Large intestine (tissue), 3 donors: Measurements from ENCODE around the gene REX1BD. TPM values are rescaled to one million over a fixed set of nuclear protein-coding genes. Genes with fewer than 3 reads are reported as not detected.
A peak's percentile ranks its signal among the peaks of the same experiment; 100 is the strongest.

ENCODE experiments used
- DNase-seq, 2 donors: peaks; one replicate each; pipeline versions ENCODE4 v3.0.0 to v3.0.0-alpha.2; 2013
- H3K27ac ChIP-seq: one replicate; pipeline ENCODE4 v1.5.1; 2013; ENCODE audit warnings: low read length
- H3K27me3 ChIP-seq: 2 replicates; pipeline ENCODE4 v1.6.1; 2013; ENCODE audit warnings: low read length; ENCODE audit not compliant: control insufficient read depth, insufficient read depth
- H3K36me3 ChIP-seq: 2 replicates; pipeline ENCODE4 v1.6.1; 2013; ENCODE audit warnings: low read length; ENCODE audit not compliant: control insufficient read depth, insufficient read depth
- H3K4me1 ChIP-seq: one replicate; pipeline ENCODE4 v1.6.1; 2013; ENCODE audit warnings: low read length; ENCODE audit not compliant: control insufficient read depth, insufficient read depth
- H3K4me3 ChIP-seq: one replicate; pipeline ENCODE4 v1.5.1; 2013; ENCODE audit warnings: low read length
- H3K9me3 ChIP-seq: one replicate; pipeline ENCODE4 v1.6.1; 2013; ENCODE audit warnings: mild to moderate bottlenecking, low read depth, low read length, moderate library complexity; ENCODE audit not compliant: control insufficient read depth
- WGBS: methylation state at CpG from one replicate; pipeline ENCODE4 v1.1.5; 2013; ENCODE audit warnings: low lambda C conversion rate; ENCODE audit not compliant: insufficient coverage; 5-methylcytosine and 5-hydroxymethylcytosine counted together
- polyA plus RNA-seq: library from polyadenylated mRNA; unstranded; fragments of 120-200 nt; gene quantifications from one replicate; pipeline ENCODE4 v1.2.1, GENCODE V29; 2013

Gene REX1BD
- polyA plus RNA-seq, 1 donor: 47.2 TPM

DNA sequence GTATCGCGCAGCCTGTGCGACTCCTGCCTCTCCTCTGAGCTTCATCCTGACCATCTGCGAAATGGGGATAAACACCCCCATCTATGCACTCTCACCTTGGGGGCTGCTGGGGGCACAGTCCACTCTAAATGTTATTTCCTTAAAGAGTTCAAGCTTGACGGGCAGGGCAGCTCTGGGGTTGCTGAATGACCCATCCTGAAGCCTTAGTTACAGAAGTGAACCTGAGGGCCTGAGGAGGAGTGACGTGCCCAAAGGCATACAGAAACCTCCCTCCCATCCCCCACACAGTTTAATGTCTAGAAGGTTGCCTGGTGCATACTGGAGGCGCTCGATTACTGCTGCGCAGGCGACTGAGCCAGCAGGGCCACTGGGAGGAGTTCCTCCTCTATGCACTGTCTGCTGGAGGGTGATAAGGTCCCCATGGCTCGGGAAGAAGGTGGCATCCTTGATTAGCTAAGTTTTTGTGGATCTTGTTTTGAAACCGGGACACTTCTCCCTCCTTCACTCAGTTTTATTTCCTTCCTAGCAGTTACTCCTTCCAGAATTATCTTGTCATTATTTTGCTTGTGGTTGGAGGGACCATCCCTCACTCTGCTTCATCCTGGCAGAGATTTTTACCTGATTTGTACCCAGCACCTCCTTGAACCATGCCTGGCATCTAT, 44.7 kb upstream of the REX1BD start:
- peak; percentile 71 to 75 for DNase-seq
- peaks cover 23% of the 10 kb centered on the region for H3K36me3 ChIP-seq
- WGBS: no CpG with 5 or more reads among the region's 12 CpGs
- H3K9me3 ChIP-seq: no peaks in the 10 kb centered on the region
- peaks cover 4% of the 10 kb centered on the region for H3K4me1 ChIP-seq
- H3K27me3 ChIP-seq: no peaks in the 10 kb centered on the region
- H3K27ac ChIP-seq: no peak overlapping the region
- H3K4me3 ChIP-seq: peak overlapping the region; percentile 36

DNA sequence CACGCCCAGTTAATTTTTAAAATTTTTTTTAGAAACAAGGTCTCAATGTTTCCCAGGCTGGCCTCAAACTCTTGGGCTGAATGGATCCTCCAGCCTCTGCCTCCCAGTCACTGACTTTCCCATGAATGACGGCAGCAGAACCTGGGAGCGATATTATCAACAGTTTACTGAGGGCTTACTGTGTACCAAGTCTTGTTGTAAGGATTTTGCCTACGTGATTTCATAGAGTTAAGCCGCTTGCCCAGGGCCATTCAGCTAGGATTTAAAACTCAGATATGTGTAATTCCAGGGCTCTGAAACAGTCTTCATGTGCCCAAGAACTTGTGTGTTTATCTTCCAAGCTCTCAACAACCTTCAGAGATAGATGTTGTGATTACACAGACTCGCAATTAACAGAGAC, 37.0 kb upstream of the REX1BD start:
- H3K36me3 ChIP-seq: no peaks in the 10 kb centered on the region
- no CpG with 5 or more reads among the region's 6 CpGs for WGBS
- no peaks in the 10 kb centered on the region for H3K27me3 ChIP-seq
- H3K4me1 ChIP-seq: no peaks in the 10 kb centered on the region
- H3K4me3 ChIP-seq: no peak overlapping the region
- H3K9me3 ChIP-seq: no peaks in the 10 kb centered on the region
- DNase-seq: no peak
- H3K27ac ChIP-seq: no peak overlapping the region

DNA sequence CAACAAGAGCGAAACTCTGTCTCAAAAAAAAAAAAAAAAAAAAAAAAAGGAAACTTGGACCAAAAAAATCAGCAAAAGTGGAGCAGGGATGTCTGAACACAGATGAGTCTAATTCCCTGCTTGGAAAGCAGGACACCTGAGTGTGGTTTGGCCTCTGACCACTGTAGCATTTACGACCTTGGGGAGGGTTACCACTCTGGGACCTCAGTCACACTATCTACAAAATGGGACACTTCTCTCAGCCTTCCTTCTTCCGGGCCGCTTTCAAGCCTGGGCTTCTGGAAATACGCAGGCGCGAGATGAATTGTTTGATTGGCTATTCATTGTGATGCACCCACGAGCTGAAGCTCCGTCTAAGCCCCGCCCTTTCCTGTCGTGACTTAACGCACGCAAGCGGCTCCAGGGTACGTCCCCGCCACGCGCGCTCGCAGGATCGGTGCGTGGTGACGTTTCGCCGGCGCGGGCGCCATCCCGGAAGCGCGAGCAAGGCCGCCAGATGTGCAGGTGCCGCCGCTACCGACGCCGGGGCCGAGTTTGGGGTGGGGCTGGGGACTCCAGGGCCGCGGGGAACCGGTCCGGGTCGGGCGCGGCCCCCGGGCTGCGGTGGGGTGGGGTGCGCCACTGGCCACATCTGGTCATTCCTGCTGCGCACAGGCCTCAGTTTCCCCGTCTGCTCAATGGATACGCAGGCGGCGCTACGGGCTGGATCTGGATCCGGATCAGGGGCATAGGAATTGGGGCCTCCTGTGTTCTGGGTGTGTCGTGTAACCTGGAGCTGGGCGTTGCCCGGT, 31.0 kb upstream of the REX1BD start, which contains the start of gene KXD1:
KXD1 (plus strand) TSS at position 460 of the 791 bp plus-strand sequence. CDS start 4,187 bp downstream, outside the sequence.
- H3K27me3 ChIP-seq: no peaks in the 10 kb centered on the region
- H3K4me1 ChIP-seq: peaks cover 7% of the 10 kb centered on the region
- H3K4me3 ChIP-seq: peak within 1 kb of the TSS; percentile 96
- WGBS: no CpG with 5 or more reads among the region's 58 CpGs
- DNase-seq: peak; percentile 98 to 99
- H3K9me3 ChIP-seq: no peaks in the 10 kb centered on the region
- peaks cover 12% of the 10 kb centered on the region for H3K36me3 ChIP-seq
- peak within 1 kb of the TSS; percentile 97 for H3K27ac ChIP-seq

DNA sequence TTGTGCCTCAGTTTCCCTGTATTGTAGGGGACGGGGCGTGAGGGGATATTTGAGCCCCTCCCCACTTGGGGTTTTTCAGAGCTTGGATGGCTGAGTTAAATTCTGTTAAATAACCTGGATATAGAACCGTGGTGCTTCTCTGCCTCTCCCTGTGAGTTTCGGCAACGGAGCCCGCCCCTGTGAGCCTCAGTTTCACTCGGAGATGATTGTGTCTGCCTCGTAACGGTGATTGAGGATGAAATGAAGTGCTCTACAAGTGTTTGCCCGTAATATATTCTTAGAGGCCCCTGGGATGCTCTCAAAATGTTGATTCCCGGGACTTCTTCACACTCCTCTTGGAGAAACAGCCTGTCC, 30.4 kb upstream of the REX1BD start:
- H3K9me3 ChIP-seq: no peaks in the 10 kb centered on the region
- peaks cover 7% of the 10 kb centered on the region for H3K4me1 ChIP-seq
- no CpG with 5 or more reads among the region's 11 CpGs for WGBS
- peaks cover 17% of the 10 kb centered on the region for H3K36me3 ChIP-seq
- H3K27ac ChIP-seq: peak overlapping the region; percentile 97
- DNase-seq: peak in 1 of 2 donors; percentile 48
- peak overlapping the region; percentile 96 for H3K4me3 ChIP-seq
- H3K27me3 ChIP-seq: no peaks in the 10 kb centered on the region

DNA sequence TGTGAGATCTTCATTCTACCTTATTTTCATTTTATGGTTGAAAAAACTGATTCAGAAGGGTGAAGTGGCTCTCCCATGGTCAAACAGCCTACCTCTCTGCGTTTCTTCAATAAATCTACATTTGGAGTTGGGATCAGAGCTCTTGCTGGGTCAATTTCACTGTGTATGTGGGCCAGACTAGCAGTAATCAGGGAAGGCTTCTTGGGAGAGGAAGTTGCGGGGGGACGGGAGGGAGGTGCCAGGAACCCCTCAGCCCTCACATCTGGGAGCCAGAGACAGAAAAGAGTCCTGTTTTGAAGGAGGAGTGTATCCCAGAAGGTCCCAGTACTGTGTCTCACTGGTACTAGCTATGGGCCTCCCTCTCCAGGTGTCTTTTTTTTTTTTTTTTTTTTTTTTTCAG, 30.0 kb upstream of the REX1BD start:
- no CpG with 5 or more reads among the region's 3 CpGs for WGBS
- H3K36me3 ChIP-seq: peaks cover 20% of the 10 kb centered on the region
- peak overlapping the region; percentile 96 for H3K4me3 ChIP-seq
- H3K27me3 ChIP-seq: no peaks in the 10 kb centered on the region
- H3K4me1 ChIP-seq: peaks cover 7% of the 10 kb centered on the region
- no peaks in the 10 kb centered on the region for H3K9me3 ChIP-seq
- no peak for DNase-seq
- peak overlapping the region; percentile 97 for H3K27ac ChIP-seq

DNA sequence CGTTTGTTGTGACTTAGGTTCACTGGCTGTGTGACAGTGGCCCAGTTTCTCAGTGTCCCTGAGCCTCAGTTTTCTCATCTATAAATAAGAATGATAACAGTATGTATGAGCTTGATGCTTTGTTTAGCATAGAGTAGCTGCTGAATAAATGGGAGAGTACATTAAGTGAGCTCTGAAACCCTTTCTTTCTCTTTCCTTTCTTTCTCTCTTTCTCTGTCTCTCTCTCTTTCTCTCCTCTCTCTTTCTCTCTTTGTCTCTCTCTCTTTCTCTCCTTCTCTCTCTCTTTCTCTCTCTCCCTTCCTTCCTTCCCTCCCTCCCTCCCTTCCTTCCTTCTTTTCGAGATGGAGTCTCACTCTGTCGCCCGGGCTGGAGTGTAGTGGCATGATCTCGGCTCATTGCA, 28.9 kb upstream of the REX1BD start:
- no peaks in the 10 kb centered on the region for H3K27me3 ChIP-seq
- DNase-seq: no peak
- WGBS: no CpG with 5 or more reads among the region's 5 CpGs
- H3K4me3 ChIP-seq: no peak overlapping the region
- H3K36me3 ChIP-seq: peaks cover 27% of the 10 kb centered on the region
- no peak overlapping the region for H3K27ac ChIP-seq
- H3K9me3 ChIP-seq: no peaks in the 10 kb centered on the region
- peaks cover 7% of the 10 kb centered on the region for H3K4me1 ChIP-seq

DNA sequence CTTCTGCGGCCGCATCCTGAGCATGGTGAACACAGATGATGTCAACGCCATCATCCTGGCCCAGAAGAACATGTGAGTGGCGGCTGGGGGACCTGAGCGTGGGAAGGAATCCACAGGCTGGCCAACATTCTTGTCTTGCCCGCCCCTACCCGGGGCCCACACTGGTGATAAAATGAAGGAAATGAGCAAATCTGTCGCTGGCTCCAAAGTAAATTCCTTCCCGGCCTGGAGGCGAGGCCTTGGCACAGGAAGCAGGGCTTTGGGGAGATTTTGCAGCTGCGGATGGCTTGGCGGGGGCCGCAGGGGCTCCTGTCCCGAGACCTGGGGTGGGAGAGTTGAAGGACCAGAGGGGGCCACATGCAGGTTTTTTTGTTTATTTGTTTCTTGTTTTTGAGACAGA, 26.5 kb upstream of the REX1BD start:
- WGBS: 100% methylated on average over 2 of the region's 14 CpGs
- Histone ChIP-seq H3K4me3 (no peak overlapping the region), H3K27me3 (no peaks in the 10 kb centered on the region), H3K27ac (no peak overlapping the region), H3K9me3 (no peaks in the 10 kb centered on the region), H3K4me1 (peaks cover 6% of the 10 kb centered on the region), H3K36me3 (peaks cover 48% of the 10 kb centered on the region)
- DNase-seq: no peak

DNA sequence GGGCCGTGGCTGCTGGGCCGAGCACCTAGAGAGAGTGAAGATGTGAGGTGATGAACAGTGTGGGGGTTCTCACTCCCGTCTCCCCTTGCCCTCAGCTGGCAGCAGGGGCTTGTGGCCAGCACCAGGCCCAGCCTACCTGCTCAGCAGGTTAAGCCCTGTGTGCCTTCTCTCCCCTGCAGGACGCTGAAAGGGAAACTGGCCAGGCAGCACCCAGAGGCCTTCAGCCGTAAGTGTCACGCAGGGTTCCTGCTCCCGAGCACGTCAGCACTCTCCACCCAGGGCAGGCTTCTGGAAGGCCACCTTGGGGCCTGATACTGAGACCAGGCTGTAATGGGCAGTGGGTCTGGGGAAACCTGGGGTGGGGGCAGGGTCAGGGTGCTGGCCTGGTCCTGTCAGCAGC, 21.6 kb upstream of the REX1BD start:
- Histone ChIP-seq H3K36me3 (peaks cover 64% of the 10 kb centered on the region), H3K27me3 (no peaks in the 10 kb centered on the region), H3K4me1 (no peaks in the 10 kb centered on the region), H3K4me3 (no peak overlapping the region), H3K9me3 (no peaks in the 10 kb centered on the region), H3K27ac (no peak overlapping the region)
- no CpG with 5 or more reads among the region's 8 CpGs for WGBS
- no peak for DNase-seq

DNA sequence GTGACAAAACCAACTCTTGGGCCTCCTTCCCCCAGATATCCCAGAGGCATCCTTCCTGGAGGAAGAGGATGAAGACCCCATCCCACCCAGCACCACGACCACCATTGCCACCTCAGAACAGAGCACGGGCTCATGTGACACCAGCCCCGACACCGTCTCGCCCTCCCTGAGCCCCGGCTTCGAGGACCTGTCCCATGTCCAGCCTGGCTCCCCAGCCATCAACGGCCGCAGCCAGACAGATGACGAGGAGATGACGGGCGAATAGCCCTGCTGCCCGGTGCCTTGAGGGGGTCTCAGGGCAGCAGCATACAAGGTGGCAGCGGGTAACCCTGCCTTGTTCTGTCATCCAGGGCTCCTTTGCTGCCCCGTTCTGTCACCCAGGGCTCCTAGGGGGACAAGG, 20.2 kb upstream of the REX1BD start:
- no CpG with 5 or more reads among the region's 15 CpGs for WGBS
- Histone ChIP-seq H3K4me1 (peaks cover 10% of the 10 kb centered on the region), H3K4me3 (no peak overlapping the region), H3K36me3 (peaks cover 56% of the 10 kb centered on the region), H3K27ac (no peak overlapping the region), H3K9me3 (no peaks in the 10 kb centered on the region), H3K27me3 (no peaks in the 10 kb centered on the region)
- DNase-seq: no peak

DNA sequence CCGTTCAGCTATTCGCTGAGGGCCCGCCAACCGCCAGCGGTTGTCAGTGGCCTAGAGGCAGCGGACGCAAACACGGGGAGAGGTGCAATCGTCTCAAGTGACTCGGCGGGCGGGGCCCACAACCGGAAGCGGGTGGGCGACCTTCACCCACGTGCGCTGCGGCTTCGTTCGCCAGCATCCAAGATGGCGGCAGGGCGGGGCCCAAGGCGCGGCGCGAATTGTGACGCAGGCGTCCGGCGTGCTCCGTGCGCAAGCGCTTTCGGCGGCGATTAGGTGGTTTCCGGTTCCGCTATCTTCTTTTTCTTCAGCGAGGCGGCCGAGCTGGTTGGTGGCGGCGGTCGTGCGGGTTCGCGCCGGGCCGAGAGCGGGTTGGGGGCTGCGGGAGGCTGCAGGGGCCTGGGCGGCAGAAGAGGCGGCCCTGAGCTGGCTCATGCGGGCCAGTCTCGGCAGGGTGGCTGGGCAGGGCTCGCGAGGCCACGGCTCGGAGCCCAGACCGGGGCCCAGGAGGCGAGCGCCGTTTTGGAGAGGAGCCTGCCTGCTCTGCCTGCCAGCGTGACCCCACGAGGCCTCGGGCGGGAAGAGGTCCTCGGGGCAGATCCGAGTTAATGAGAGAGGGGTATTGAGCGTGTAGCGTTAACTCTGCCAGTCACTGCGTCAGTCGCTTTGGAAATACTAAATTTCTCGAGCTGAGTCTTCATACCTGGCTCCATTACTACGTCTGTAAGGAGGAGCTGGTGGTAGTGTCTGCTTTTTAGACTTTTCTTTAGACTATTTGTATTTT, 16.8 kb upstream of the REX1BD start, which contains the start of gene UBA52:
UBA52 (plus strand) TSS at position 294 of the 781 bp plus-strand sequence. CDS start 1,444 bp downstream, outside the sequence.
- Histone ChIP-seq H3K36me3 (peaks cover 61% of the 10 kb centered on the region), H3K4me1 (peaks cover 11% of the 10 kb centered on the region), H3K27ac (peak within 1 kb of the TSS; percentile 87), H3K9me3 (no peaks in the 10 kb centered on the region), H3K27me3 (no peaks in the 10 kb centered on the region), H3K4me3 (peak within 1 kb of the TSS; percentile 84)
- WGBS: 0% methylated on average over 4 of the region's 75 CpGs
- DNase-seq: peak; percentile 98 to 99
